Ramos (cell line): Measurements from ENCODE around the gene SLC6A7.

Source experiments
- in situ Hi-C: fragments of 300-500 bp; cut with MboI; formaldehyde crosslinking; loops from one replicate; pipeline ENCODE4 v1.14.3; 2022; ENCODE audit warnings: low sequenced_read_pairs; ENCODE audit not compliant: unreplicated experiment

SLC6A7 gene

GRCh38 chr5:150188146-150188842 is 1.6 kb upstream of the SLC6A7 start:
- in situ Hi-C loops: no loop called here

- in situ Hi-C loops: no loop called here
Measured at GRCh38 chr5:150189326-150189725, 536 bp upstream of the SLC6A7 start.

GRCh38 chr5:150190503-150190979 is 679 bp downstream of the SLC6A7 start:
- in situ Hi-C loops: no loop called here

- in situ Hi-C loops: no loop called here
Measured at GRCh38 chr5:150190987-150191386, 1.1 kb downstream of the SLC6A7 start.

- in situ Hi-C loops: no loop called here
Measured at GRCh38 chr5:150192462-150192861, 2.6 kb downstream of the SLC6A7 start.

GRCh38 chr5:150195736-150196485 is 6.0 kb downstream of the SLC6A7 start:
- in situ Hi-C loops: no loop called here

- in situ Hi-C loops: no loop called here
Measured at GRCh38 chr5:150196514-150196913, 6.7 kb downstream of the SLC6A7 start.

- in situ Hi-C loops: no loop called here
Measured at GRCh38 chr5:150196986-150197385, 7.1 kb downstream of the SLC6A7 start.

- in situ Hi-C loops: no loop called here
Measured at GRCh38 chr5:150197476-150197875, 7.6 kb downstream of the SLC6A7 start.

- in situ Hi-C loops: no loop called here
Measured at GRCh38 chr5:150202501-150202900, 12.6 kb downstream of the SLC6A7 start.

- in situ Hi-C loops: no loop called here
Measured at GRCh38 chr5:150203832-150204589, 14.1 kb downstream of the SLC6A7 start.

GRCh38 chr5:150204590-150204960 is 14.7 kb downstream of the SLC6A7 start:
- in situ Hi-C loops: no loop called here

GRCh38 chr5:150206098-150206778 is 16.4 kb downstream of the SLC6A7 start:
- in situ Hi-C loops: no loop called here

- in situ Hi-C loops: no loop called here
Measured at GRCh38 chr5:150206779-150207115, 16.9 kb downstream of the SLC6A7 start.

GRCh38 chr5:150208187-150209098 is 18.6 kb downstream of the SLC6A7 start:
- in situ Hi-C loops: no loop called here

- in situ Hi-C loops: no loop called here
Measured at GRCh38 chr5:150209099-150209635, 19.3 kb downstream of the SLC6A7 start.

- in situ Hi-C loops: no loop called here
Measured at GRCh38 chr5:150210644-150211043, 20.8 kb downstream of the SLC6A7 start.

GRCh38 chr5:150211156-150212030 is 21.5 kb downstream of the SLC6A7 start:
- in situ Hi-C loops: no loop called here
